Right renal pelvis (tissue), 4 donors: ENCODE measurements around the gene MAP3K13. TPM values are rescaled to one million over a fixed set of nuclear protein-coding genes. Genes with fewer than 3 reads are reported as not detected.
"Not testable (repeated sequence)": the region's sequence is repeated elsewhere in the genome, so short reads cannot be mapped to it uniquely, and the experiment has no call there.

Source experiments
- DNase-seq, 4 donors: peaks; one replicate each; pipeline ENCODE4 v3.0.0-alpha.2; 2013; ENCODE audit warnings: low read depth in 4 of 4, low spot score in 3 of 4, missing footprints in 1 of 4
- polyA plus RNA-seq, 4 donors: library from polyadenylated mRNA; unstranded; fragments of 120-200 nt; gene quantifications; one replicate each; pipeline ENCODE4 v1.2.1, GENCODE V29; 2013; ENCODE audit not compliant: insufficient read length in 4 of 4

MAP3K13 gene
- polyA plus RNA-seq, 4 donors: 45.6 to 59.5 (median 54.3) TPM

GRCh38 chr3:185341616-185342458, 21.1 kb upstream of the MAP3K13 start:
- no peak for DNase-seq

GRCh38 chr3:185342459-185343174, 20.3 kb upstream of the MAP3K13 start:
- no peak for DNase-seq

GRCh38 chr3:185347399-185347798, 15.5 kb upstream of the MAP3K13 start:
- no peak for DNase-seq

DNA sequence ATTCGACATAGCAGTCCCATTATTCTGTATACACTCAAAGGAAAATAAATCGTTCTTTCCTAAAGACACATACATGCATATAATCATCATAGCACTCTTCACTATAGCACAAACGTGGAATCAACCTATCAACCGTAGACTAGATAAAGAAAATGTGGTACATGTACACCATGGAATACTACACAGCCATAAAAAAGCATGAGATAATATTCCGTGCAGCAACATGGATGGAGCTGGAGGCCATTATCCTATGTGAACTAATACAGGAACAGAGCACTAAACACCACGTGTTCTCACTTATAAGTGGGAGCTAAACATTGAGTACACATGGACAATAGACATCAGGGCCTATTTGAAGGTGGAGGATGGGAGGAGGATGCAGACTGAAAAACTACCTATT, 12.1 kb upstream of the MAP3K13 start:
- no peak for DNase-seq

GRCh38 chr3:185351396-185351795, 11.5 kb upstream of the MAP3K13 start:
- no peak for DNase-seq

GRCh38 chr3:185353225-185353624, 9.7 kb upstream of the MAP3K13 start:
- DNase-seq: no peak

- DNase-seq: peak in 2 of 4 donors; percentile 35 to 49
Measured at GRCh38 chr3:185353823-185354614, 8.9 kb upstream of the MAP3K13 start.

DNA sequence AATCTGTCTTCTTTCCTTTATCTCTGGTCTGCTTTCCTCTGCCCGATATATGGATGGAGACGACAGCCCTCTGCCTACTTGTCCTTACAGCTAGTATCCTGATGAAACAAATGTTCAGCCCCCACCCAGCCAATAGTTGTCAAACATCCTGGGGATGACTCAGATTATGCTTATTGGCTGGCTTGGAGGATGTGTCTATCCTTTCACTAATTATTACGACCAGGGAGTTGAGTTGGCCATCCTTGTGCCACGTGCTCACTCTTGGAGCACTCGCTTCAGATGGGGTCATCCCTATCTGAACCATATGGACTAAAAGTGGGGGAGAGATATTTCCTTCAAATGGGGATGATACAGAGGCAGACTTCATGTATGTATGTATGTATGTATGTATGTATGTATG, 6.4 kb upstream of the MAP3K13 start:
- DNase-seq: no peak

GRCh38 chr3:185361920-185362319, 1.0 kb upstream of the MAP3K13 start:
- no peak for DNase-seq

DNA sequence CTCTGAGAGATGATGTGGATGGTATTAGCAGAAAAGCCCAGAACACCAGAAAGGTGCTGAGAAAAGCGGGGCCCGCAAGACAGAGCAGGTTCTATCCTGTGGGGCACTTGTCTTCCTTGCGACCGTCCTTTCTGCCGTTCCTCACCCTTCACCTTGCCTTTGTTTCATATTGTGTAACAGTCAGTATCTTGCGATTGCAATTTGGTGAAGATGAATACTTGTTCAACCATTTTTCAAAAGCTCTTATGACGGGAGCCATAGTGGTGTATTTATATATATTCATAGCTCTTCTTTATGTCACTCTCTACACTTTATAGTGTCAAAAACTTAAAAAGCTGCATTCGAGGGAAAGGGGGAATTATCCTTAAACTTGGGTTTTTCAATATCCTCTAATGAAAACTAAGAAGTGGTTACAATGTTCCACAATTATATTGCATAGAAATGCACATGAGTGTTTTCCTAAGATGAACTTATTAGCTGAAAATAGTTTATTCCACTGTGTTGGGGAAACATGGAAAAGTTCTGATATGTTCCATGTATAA, 797 bp downstream of the MAP3K13 start:
- no peak for DNase-seq

GRCh38 chr3:185365291-185366073, 2.5 kb downstream of the MAP3K13 start:
- DNase-seq: no peak

DNA sequence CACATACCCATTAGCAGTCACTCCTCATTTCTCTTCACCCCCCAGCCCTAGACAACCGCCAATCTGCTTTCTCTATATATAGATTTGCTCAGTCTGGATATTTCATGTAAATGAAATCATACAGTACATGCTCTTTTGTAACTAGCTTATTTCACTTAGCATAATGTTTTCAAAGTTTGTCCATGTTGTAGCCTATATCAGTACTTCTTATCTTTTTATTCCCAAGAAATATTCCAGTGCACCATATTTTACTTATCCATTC, 3.1 kb downstream of the MAP3K13 start:
- no peak for DNase-seq

DNA sequence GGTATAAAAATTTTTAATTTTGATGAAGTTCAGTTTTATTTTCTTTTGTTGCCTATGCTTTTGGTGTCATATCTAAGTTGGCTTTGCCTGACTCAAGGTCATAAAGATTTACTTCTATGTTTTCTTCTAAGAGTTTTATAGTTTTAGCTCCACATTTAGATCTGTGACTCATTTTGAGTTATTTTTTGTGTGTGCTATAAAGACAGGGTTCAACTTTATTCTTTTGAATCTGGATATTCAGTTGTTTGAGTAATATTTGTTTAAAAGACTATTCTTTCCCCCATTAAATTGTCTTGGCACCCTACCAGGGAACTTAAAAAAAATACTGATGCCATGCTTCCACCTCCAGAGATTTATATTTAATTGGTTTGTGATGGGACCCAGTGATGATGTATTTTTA, 4.0 kb downstream of the MAP3K13 start:
- DNase-seq: no peak

DNA sequence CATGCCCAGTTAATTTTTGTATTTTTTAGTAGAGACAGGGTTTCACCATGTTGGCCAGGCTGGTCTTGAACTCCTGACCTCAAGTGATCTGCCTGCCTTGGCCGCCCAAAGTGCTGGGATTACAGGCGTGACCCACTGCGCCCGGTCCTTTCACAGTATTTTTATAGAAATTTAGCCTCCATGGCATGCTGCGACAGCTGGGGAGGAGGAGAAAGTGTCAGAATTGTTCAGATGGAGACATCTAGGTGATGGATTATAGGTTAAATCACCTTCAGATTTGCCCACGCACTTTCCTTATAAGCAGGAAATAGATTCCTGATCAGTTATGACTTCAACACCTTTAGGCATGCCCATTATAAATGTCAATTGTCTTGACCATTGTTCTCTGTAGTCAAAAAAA, 7.4 kb downstream of the MAP3K13 start:
- not testable (repeated sequence) for DNase-seq

GRCh38 chr3:185371306-185372074, 8.6 kb downstream of the MAP3K13 start:
- DNase-seq: no peak

DNA sequence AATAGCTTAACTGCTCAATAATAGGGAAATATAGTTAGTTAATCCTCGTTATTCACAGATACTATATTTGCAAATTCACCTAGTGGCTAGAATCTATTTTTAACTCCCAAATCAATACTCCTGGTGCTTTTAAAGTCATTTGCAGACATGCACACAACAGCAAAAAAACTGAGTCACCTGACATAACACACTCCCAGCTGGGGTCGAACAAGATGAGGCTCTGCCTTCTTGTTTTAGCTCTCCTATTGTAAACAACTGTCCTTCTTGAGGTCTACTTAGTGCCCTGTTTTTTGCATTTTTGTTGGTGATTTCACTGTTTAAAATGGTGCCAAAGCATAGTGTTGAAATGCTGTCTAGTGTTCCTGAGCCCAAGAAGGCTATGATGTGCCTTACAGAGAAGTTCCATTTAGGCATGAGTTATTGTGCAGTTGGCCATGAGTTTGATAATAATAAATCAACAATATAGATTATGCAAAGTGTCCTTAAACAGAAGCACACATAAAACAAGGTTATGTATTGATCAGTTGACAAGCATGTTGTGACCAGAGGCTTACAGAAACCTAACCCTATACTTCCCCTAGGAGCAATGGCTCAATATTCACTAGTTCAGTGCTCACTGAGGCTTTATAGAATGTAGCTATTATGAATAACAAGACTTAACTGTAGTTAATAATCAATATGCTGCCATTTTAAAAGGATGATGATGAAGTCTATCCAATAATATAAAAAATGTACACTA, 18.6 kb downstream of the MAP3K13 start:
- no peak for DNase-seq

DNA sequence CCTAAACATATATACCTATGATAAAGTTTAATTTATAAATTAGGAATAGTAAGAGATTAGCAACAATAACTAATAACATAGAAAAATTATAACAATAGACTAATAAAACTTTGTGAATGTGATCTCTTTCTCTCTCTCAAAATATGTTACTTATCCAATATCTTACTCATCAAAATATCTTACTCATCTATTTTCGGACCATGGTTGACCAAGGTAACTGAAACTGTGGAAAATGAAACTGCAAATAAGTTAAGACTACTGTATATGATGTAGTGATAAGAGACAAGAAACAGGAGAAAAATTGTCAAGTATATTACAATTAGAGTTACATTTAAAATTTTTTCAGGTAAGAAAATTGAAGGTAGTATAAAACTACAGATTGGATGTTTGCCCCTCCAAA, 19.2 kb downstream of the MAP3K13 start:
- DNase-seq: no peak

- not testable (repeated sequence) for DNase-seq
Measured at GRCh38 chr3:185386515-185386914, 23.6 kb downstream of the MAP3K13 start.

DNA sequence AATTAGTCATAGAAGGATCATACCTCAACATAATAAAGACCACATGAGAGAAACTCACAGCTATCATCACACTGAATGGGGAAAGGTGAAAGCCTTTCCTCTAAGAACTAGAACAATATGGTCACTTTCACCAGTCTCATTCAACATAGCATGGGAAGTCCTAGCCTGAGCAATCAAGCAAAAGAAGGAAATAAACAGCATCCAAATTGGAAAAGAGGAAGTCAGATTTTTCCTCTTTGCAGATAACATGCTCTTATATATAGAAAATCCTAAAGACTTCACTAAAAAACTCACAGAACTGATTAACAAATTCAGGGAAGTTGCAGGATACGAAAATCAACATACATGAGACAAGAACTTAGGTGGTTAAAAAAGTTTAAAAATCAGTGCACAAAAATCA, 24.7 kb downstream of the MAP3K13 start:
- no peak for DNase-seq
